GM13977 (cell line): ENCODE measurements around the gene TRMT11.

ENCODE experiments used
- DNase-seq: peaks from one replicate; pipeline ENCODE4 v3.0.0; 2012; ENCODE audit warnings: low spot score
- in situ Hi-C: fragments of 300-500 bp; cut with MboI; formaldehyde crosslinking; loops from one replicate; pipeline ENCODE4 v1.12.0; 2022; ENCODE audit warnings: low sequenced_read_pairs, low pct_unique_long_range_greater_than_20kb, mixed read lengths, inconsistent platforms; ENCODE audit not compliant: unreplicated experiment
- TF ChIP-seq, protein P1 (sequence below): IDR thresholded peaks from 2 replicates; pipeline ENCODE4 v1.5.1; 2012; ENCODE audit warnings: mild to moderate bottlenecking, control low read depth; ENCODE audit not compliant: insufficient read depth; ENCODE audit errors: extremely low read depth, missing control alignments

TRMT11 gene

GRCh38 chr6:125957391-125957693 is 29.0 kb upstream of the TRMT11 start:
- in situ Hi-C loops = loop anchor here (25.0 kb wide), 1 partner anchor 645 kb away; the partner anchor contains the start of gene HDDC2
- TF ChIP-seq, protein P1, sequence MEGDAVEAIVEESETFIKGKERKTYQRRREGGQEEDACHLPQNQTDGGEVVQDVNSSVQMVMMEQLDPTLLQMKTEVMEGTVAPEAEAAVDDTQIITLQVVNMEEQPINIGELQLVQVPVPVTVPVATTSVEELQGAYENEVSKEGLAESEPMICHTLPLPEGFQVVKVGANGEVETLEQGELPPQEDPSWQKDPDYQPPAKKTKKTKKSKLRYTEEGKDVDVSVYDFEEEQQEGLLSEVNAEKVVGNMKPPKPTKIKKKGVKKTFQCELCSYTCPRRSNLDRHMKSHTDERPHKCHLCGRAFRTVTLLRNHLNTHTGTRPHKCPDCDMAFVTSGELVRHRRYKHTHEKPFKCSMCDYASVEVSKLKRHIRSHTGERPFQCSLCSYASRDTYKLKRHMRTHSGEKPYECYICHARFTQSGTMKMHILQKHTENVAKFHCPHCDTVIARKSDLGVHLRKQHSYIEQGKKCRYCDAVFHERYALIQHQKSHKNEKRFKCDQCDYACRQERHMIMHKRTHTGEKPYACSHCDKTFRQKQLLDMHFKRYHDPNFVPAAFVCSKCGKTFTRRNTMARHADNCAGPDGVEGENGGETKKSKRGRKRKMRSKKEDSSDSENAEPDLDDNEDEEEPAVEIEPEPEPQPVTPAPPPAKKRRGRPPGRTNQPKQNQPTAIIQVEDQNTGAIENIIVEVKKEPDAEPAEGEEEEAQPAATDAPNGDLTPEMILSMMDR = no peak
- DNase-seq = no peak

- peak; percentile 37 for DNase-seq
- in situ Hi-C loops = loop anchor here (25.0 kb wide), 1 partner anchor 646 kb away; the partner anchor contains the start of gene HDDC2
These were observed 28.5 kb upstream of the TRMT11 start for GRCh38 chr6:125957845-125958244.

GRCh38 chr6:125959041-125959440 is 27.3 kb upstream of the TRMT11 start:
- TF ChIP-seq, protein P1 = no peak
- DNase-seq = no peak
- in situ Hi-C loops = loop anchor here (25.0 kb wide), 1 partner anchor 647 kb away; the partner anchor contains the start of gene HDDC2

More at GRCh38 chr6:125957845-125958244, 28.5 kb upstream of the TRMT11 start:
- TF ChIP-seq, protein P1 = no peak

GRCh38 chr6:125961117-125961516 is 25.2 kb upstream of the TRMT11 start:
- in situ Hi-C loops = loop anchor here (25.0 kb wide), 1 partner anchor 649 kb away; the partner anchor contains the start of gene HDDC2
- TF ChIP-seq, protein P1 = no peak
- DNase-seq = no peak

GRCh38 chr6:125962900-125963497 is 23.3 kb upstream of the TRMT11 start:
- DNase-seq = no peak
- in situ Hi-C loops = loop anchor here (25.0 kb wide), 1 partner anchor 651 kb away; the partner anchor contains the start of gene HDDC2
- TF ChIP-seq, protein P1 = no peak

DNA sequence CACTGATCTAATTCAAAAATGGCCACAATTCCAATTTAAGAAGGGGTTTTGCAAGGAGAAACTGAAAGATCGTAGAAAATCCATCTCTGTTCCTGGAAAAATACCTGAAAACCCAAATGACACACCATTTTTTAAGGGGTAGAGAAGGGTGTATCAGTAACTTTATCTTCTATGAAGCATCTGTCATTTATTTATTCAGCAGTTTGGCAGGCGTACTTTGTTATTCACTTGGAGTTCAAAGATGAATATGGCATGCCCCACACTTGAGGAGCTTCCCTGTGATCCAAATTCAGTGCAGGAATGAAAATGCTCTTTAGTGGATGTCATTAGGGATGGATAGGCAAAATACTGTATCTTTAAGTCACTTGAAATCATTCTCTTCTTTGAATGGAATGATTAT is 22.5 kb upstream of the TRMT11 start:
- TF ChIP-seq, protein P1 = no peak
- no peak for DNase-seq
- in situ Hi-C loops = loop anchor here (25.0 kb wide), 1 partner anchor 652 kb away; the partner anchor contains the start of gene HDDC2
